Left cardiac atrium (tissue), 4 donors: ENCODE data around the gene ZSCAN1. TPM values are rescaled to one million over a fixed set of nuclear protein-coding genes. Genes with fewer than 3 reads are reported as not detected.
A peak's percentile ranks its signal among the peaks of the same experiment; 100 is the strongest.

Experiments used
- ATAC-seq, 2 donors: fragments of 200-7000 bp; cut with Tn5 transposase; one replicate each; pipeline ENCODE4 v1.9.1; 2020; ENCODE audit warnings: mild to moderate bottlenecking in 2 of 2, moderate library complexity in 2 of 2
- DNase-seq: peaks from one replicate; pipeline ENCODE4 v3.0.0-alpha.2; 2020
- intact Hi-C, 2 donors: fragments of 100-400 bp; cut with DNase I; formaldehyde crosslinking; loops; one replicate each; pipeline versions ENCODE4 v1.14.1 to v1.15.1; 2022 to 2023
- total RNA-seq, 2 donors: library from RNA; stranded (reverse); fragmentation: NEBNext Ultra II Directional; extraction: Animal tissue kit (Norgen Biotek cat#: 25700); gene quantifications; one replicate each; pipeline ENCODE4 v1.2.1, GENCODE V29; 2021
- donor health status: DM: no; HTN: yes; CAD: no.
- donor health status: DM: no; HTN: yes; CAD: no; lungs with severe emphysema.
- donor health status: DM: yes; HTN: yes; CAD: no.
- donor health status: Dilated cardiomyopathy.

The ZSCAN1 gene
- total RNA-seq, 2 donors from 2014 or later: 0.42 TPM; not detected in 1

DNA sequence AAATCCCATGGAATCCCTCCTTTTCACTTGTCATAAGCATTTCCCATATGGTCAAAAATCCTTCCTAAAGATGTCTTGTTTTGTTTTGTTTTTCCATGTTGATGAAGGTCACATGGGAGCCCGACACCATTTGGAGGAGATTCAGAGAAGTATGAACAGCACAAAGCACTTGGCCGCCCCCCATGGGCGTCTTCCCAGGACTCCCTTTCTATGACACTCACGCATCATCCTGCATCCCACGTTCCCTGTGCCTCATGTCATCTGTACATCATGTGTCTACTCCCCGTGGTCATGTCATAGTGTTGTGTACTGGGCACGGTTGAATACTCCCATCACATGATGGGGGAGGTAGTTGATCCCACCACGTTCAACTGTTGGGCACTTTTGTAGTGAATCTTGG, 2.0 kb downstream of the ZSCAN1 start:
- no peak for DNase-seq
- no peak for ATAC-seq
- intact Hi-C loops: loop anchor here in 1 of 2 donors (10.0 kb wide), 1 partner anchor 59 kb away; the partner anchor contains the start of gene ZSCAN18

GRCh38 chr19:58037927-58038687, 4.3 kb downstream of the ZSCAN1 start:
- intact Hi-C loops: loop anchor here in 1 of 2 donors (10.0 kb wide), 1 partner anchor 57 kb away; the partner anchor contains the start of gene ZSCAN18
- DNase-seq (peak; percentile 33), ATAC-seq (no peak)

GRCh38 chr19:58038688-58039204, 4.9 kb downstream of the ZSCAN1 start:
- ATAC-seq: no peak
- intact Hi-C loops: loop anchor here in 1 of 2 donors (10.0 kb wide), 1 partner anchor 56 kb away; the partner anchor contains the start of gene ZSCAN18
- DNase-seq: no peak

DNA sequence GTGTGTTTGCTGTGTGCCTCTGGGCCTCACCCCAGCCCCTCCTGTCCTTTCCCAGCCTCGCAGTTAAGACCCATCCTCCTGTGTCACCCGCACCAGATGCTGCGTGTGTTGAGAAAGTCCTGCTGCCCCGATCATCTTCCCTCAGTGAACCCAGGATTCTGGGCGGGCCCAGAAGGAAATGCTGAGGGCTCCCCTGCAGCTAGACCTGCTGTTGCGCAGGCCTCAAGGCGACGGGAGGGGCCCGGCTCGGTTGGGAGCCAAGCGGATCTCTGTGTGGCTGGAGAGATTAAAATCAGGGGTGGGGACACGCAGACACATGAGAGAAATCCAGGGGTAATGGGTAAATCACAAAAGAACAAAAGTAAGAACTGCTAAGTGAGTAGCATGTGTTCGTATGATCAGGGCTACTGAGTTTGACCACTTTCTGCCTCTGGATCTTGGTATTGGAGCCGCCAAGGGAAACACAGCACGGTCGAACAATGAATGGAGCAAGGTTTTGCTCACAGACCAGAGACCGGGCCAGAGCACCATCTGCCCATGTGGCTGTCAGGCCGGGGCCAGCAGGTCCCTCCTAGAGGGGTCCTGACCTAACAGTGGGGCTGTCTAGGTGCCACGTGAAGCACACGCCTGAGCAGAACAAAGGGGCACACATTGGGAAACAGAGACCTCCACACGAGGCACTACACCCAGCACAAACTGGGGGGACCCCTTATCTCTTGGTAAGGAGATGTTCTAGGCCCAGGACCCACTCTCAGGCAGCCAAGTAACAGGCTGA, 7.1 kb downstream of the ZSCAN1 start:
- ATAC-seq (no peak), DNase-seq (no peak)
- intact Hi-C loops: no loop called here

GRCh38 chr19:58042495-58043340, 8.9 kb downstream of the ZSCAN1 start:
- intact Hi-C loops: no loop called here
- no peak for ATAC-seq
- no peak for DNase-seq

- intact Hi-C loops: no loop called here
- ATAC-seq: no peak
- DNase-seq: no peak
Observed at GRCh38 chr19:58044391-58044790, 10.6 kb downstream of the ZSCAN1 start.

- intact Hi-C loops: no loop called here
- DNase-seq: no peak
- ATAC-seq: no peak
Observed at GRCh38 chr19:58044886-58045285, 11.1 kb downstream of the ZSCAN1 start.

GRCh38 chr19:58045411-58046050, 11.7 kb downstream of the ZSCAN1 start:
- ATAC-seq (no peak), DNase-seq (no peak)
- intact Hi-C loops: no loop called here

GRCh38 chr19:58046856-58047255, 13.0 kb downstream of the ZSCAN1 start:
- intact Hi-C loops: no loop called here
- ATAC-seq: no peak
- DNase-seq: no peak

- intact Hi-C loops: no loop called here
- ATAC-seq: no peak
- DNase-seq: no peak
Observed at GRCh38 chr19:58047672-58048071, 13.8 kb downstream of the ZSCAN1 start.

- no peak for DNase-seq
- intact Hi-C loops: no loop called here
Observed at GRCh38 chr19:58052256-58052655, 18.4 kb downstream of the ZSCAN1 start.

DNA sequence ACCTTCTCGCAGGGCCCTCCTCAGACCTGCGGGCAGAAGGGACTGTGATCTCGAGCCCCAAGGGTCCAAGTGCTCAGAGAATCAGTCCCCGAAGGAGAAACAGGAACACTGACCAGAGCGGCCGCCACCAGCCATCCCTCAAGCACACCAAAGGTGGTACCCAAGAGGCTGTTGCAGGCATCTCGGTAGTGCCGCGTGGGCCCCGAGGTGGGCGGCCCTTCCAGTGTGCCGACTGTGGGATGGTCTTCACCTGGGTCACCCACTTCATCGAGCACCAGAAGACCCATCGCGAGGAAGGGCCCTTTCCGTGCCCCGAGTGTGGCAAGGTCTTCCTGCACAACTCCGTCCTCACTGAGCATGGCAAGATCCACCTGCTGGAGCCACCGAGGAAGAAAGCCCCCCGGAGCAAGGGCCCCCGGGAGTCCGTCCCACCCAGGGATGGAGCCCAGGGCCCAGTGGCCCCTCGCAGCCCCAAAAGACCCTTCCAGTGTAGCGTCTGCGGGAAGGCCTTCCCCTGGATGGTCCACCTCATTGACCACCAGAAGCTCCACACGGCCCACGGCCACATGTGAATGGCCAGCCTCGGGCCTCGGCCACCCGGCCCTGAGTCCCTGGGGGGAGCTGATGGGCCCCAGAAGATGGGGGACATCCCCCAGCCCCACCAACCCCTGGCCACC, 19.8 kb downstream of the ZSCAN1 start:
- ATAC-seq (no peak), DNase-seq (no peak)
- intact Hi-C loops: no loop called here

More at GRCh38 chr19:58052256-58052655, 18.4 kb downstream of the ZSCAN1 start:
- ATAC-seq: no peak

GRCh38 chr19:58054901-58055874, 21.4 kb downstream of the ZSCAN1 start:
- DNase-seq: peak; percentile 74
- peak in 1 of 2 donors; percentile 15 for ATAC-seq
- intact Hi-C loops: loop anchor here in 1 of 2 donors (5.0 kb wide), 1 partner anchor 42 kb away; the partner anchor contains the start of gene ZSCAN18

DNA sequence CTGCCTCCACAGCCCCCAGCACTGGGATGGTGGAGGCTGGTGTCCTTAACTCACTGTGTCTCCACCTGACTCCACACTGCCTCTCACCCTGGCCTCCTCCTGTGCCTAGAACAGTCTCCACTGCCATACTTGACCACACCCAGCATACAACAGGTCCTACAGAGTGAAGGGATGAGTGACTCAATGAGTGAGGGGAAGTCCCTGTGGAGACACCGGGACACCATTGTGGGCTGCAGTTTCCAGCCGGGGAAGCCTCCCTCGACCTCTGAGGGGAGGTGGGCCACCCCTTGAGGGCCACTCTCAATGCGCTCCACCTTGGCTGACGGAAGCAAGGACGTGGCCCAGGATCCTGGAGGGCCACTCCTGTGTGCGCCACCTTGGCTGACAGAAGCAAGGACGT, 22.4 kb downstream of the ZSCAN1 start:
- DNase-seq: no peak
- ATAC-seq: no peak
- intact Hi-C loops: loop anchor here in 1 of 2 donors (5.0 kb wide), 1 partner anchor 41 kb away; the partner anchor contains the start of gene ZSCAN18

DNA sequence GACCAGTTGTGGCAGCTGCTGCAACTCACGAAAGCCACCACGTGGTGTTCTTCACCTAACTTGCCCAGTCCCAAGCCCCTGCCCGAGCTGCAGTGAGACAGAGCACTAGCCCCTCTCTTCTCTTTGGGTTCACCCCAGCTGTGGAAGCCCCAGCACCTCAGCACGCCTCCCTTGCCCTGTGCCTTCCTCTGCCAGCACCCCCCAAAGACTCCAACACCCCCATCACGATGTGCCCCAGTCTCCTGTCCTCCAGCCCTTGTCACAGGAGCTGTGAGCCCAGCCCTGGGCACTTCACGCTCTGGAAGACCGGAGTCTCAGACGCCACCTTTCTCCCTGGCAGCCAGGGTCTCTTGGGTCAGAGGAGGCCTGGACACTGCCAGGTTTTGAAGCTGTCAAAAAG, 23.0 kb downstream of the ZSCAN1 start:
- intact Hi-C loops: loop anchor here in 1 of 2 donors (5.0 kb wide), 1 partner anchor 40 kb away; the partner anchor contains the start of gene ZSCAN18
- no peak for DNase-seq
- ATAC-seq: no peak

GRCh38 chr19:58058467-58058866, 24.6 kb downstream of the ZSCAN1 start:
- no peak for DNase-seq
- intact Hi-C loops: loop anchor here in 1 of 2 donors (5.0 kb wide), 1 partner anchor 39 kb away; the partner anchor contains the start of gene ZSCAN18
- ATAC-seq: no peak
